Skeletal muscle satellite cell (primary cell): ENCODE results near the gene UNC13D.

Source experiments
- H3K27me3 ChIP-seq: 2 replicates; pipeline ENCODE4 v1.7.0; 2013; ENCODE audit warnings: low read length; ENCODE audit not compliant: control insufficient read depth, insufficient read depth
- H3K36me3 ChIP-seq: 2 replicates; pipeline ENCODE4 v1.7.0; 2013; ENCODE audit warnings: mild to moderate bottlenecking, control low read depth, low read length; ENCODE audit not compliant: insufficient read depth
- H3K4me1 ChIP-seq: 2 replicates; pipeline ENCODE4 v1.7.0; 2013; ENCODE audit warnings: low read length; ENCODE audit not compliant: control insufficient read depth, insufficient read depth
- H3K4me2 ChIP-seq: 2 replicates; pipeline ENCODE4 v1.7.0; 2013; ENCODE audit warnings: mild to moderate bottlenecking, low read length
- H3K4me3 ChIP-seq: 2 replicates; pipeline ENCODE4 v1.7.0; 2013; ENCODE audit warnings: low read length
- H3K9ac ChIP-seq: 2 replicates; pipeline ENCODE4 v1.7.0; 2013; ENCODE audit warnings: mild to moderate bottlenecking, low read depth, low read length, moderate library complexity
- H3K9me3 ChIP-seq: replicated peaks from 2 replicates; pipeline ENCODE4 v1.7.0; 2013; ENCODE audit warnings: mild to moderate bottlenecking, control low read depth, low read length

UNC13D gene

DNA sequence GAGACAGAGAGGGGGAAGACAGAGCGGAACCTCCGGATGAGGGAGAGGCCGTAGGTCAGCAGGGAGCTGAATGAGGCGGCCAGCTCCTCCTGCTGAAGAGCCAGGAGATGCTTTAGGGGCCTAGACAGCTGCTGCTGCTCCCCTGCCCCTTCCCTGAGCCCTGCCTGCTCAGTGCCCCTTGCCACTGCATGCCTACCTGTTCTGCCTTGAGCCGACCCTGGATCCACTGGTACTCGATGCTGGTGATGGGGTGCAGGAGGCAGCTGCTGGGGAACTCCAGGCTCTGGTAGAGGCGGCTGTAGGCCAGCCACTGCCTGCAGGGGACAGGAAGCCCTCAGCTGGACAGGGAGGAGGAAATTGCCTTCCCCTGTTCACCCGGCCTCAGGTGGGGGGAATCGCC is 7.6 kb downstream of the UNC13D start:
- Histone ChIP-seq H3K36me3 (no peaks in the 10 kb centered on the region), H3K9ac (no peak overlapping the region), H3K4me3 (no peak overlapping the region), H3K9me3 (no peaks in the 10 kb centered on the region), H3K27me3 (peaks cover 3% of the 10 kb centered on the region), H3K4me1 (peaks cover 14% of the 10 kb centered on the region), H3K4me2 (no peak overlapping the region)

- H3K27me3 ChIP-seq: peaks cover 3% of the 10 kb centered on the region
Measured at GRCh38 chr17:75835654-75835987, 8.6 kb downstream of the UNC13D start.

DNA sequence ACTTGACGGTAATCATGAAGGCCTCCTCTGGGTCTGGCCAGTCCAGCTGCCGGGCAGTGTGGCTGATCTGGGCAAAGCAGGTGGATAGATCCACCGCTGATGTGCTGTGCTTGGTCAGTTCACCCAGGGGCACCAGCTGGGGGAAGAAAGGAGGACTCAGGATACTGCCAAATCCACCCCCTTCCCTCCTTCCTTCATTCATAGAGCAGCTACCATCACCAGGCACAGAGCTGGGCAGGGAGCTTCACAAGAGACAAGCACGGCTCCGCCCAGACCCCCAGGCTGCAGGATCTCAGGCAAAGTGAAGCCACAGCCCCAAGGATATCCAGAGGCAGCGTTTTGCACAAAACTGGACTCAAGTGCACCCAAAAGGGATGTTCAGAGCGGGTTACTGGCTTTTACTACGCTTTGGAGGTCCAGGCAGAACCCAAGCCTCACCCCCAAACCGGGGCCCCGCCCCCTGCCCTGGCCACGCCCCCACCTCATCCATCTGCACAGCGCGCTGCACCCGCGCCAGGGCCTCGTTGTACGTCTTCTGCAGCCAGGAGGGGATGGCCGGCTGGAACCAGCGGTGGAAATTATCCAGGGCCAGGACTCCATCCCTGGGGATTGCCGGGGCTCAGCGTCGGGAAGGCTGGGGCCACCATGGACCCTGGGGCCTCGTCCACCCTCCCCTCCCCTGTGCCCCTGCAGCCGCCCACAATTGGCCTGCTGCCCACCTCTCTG is 9.1 kb downstream of the UNC13D start:
- Histone ChIP-seq H3K4me1 (peaks cover 14% of the 10 kb centered on the region), H3K9ac (no peak overlapping the region), H3K4me3 (no peak overlapping the region), H3K4me2 (peak overlapping the region; percentile 15), H3K36me3 (no peaks in the 10 kb centered on the region), H3K9me3 (no peaks in the 10 kb centered on the region), H3K27me3 (peaks cover 3% of the 10 kb centered on the region)

More at GRCh38 chr17:75835654-75835987, 8.6 kb downstream of the UNC13D start:
- H3K4me1 ChIP-seq: peaks cover 14% of the 10 kb centered on the region
- no peak overlapping the region for H3K4me3 ChIP-seq
- H3K36me3 ChIP-seq: no peaks in the 10 kb centered on the region
- no peaks in the 10 kb centered on the region for H3K9me3 ChIP-seq
- no peak overlapping the region for H3K9ac ChIP-seq
- peak overlapping the region; percentile 15 for H3K4me2 ChIP-seq

GRCh38 chr17:75834279-75834920 is 9.8 kb downstream of the UNC13D start:
- peaks cover 14% of the 10 kb centered on the region for H3K4me1 ChIP-seq
- no peak overlapping the region for H3K9ac ChIP-seq
- peaks cover 3% of the 10 kb centered on the region for H3K27me3 ChIP-seq
- H3K4me3 ChIP-seq: no peak overlapping the region
- no peaks in the 10 kb centered on the region for H3K9me3 ChIP-seq
- H3K4me2 ChIP-seq: no peak overlapping the region
- no peaks in the 10 kb centered on the region for H3K36me3 ChIP-seq

- no peak overlapping the region for H3K9ac ChIP-seq
- H3K27me3 ChIP-seq: peaks cover 3% of the 10 kb centered on the region
- peaks cover 17% of the 10 kb centered on the region for H3K4me1 ChIP-seq
- H3K4me3 ChIP-seq: no peak overlapping the region
- no peaks in the 10 kb centered on the region for H3K9me3 ChIP-seq
- H3K36me3 ChIP-seq: no peaks in the 10 kb centered on the region
- H3K4me2 ChIP-seq: no peak overlapping the region
Measured at GRCh38 chr17:75832652-75833400, 11.4 kb downstream of the UNC13D start.

DNA sequence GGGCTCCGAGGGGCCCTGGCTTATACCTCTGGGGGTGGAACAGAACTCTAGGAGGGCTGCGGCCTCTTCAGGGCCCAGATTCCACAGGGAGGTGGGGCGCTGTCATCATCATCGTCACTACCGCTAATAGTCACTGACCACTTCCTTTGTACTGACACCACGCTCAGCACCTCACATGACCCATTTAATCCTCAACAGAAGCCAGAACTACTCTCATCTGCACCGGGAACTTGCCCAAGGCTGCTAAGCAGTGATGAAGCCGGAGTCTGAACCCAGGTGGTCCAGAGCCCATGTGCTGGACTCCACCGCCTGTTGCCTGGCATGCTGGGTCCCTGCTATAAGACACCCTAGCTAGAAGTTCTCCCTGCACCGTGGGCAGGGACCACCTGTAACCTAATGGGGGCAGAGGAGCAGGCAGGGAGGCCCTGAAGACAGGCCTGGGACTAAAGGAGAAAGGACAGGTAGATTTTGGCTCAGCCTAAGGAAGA is 12.0 kb downstream of the UNC13D start:
- Histone ChIP-seq H3K4me3 (no peak overlapping the region), H3K9ac (no peak overlapping the region), H3K36me3 (no peaks in the 10 kb centered on the region), H3K4me1 (peaks cover 22% of the 10 kb centered on the region), H3K27me3 (peaks cover 3% of the 10 kb centered on the region), H3K4me2 (no peak overlapping the region), H3K9me3 (no peaks in the 10 kb centered on the region)

- peaks cover 23% of the 10 kb centered on the region for H3K4me1 ChIP-seq
- no peaks in the 10 kb centered on the region for H3K9me3 ChIP-seq
- H3K36me3 ChIP-seq: no peaks in the 10 kb centered on the region
- no peak overlapping the region for H3K4me3 ChIP-seq
- no peak overlapping the region for H3K9ac ChIP-seq
- H3K27me3 ChIP-seq: peaks cover 3% of the 10 kb centered on the region
- no peak overlapping the region for H3K4me2 ChIP-seq
Measured at GRCh38 chr17:75831032-75831571, 13.1 kb downstream of the UNC13D start.

DNA sequence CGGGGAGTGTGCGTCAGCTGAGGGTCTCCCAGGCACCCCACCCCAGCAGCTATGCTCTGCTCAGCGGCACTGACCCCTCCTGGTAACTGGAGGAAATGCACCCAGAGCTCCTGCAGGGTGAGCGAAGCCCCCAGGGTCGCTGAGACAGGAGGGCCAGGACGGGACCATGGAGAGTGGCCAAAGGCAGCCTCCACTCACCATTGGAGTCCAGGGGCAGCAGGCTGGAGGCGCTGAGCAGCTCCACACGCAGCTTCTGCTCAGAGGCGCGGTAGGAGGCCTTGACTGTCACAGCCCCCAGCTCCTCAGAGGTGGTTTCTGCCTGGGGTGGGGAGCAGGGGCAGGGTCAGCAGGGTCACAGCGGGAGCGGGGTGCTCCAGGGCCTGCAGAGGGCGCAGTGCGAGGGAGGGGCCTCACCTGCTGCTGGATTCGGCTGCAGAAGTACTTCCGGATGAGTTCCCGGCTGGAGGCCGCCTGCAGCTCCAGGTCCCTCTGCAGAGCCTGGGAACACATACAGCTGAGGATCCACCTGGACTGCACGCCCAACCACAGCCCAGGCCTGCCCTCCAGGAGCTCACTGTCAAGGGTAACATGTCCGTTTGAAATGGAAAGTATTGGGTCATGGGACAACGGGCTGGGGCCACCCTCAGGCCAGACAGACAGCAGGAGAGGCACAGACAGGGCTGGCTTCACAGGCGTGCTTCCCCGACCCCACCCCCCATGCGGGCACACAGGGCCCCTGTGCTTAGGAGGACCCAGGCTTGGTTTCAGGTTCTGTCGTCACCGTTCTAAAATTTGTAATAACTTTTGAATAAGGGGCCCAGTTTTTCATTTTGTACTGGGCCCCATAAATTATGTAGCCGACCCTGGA is 13.8 kb downstream of the UNC13D start:
- Histone ChIP-seq H3K4me3 (no peak overlapping the region), H3K36me3 (peaks cover 3% of the 10 kb centered on the region), H3K27me3 (no peaks in the 10 kb centered on the region), H3K4me1 (peaks cover 23% of the 10 kb centered on the region), H3K4me2 (no peak overlapping the region), H3K9me3 (no peaks in the 10 kb centered on the region), H3K9ac (no peak overlapping the region)

- H3K4me3 ChIP-seq: no peak overlapping the region
- H3K4me1 ChIP-seq: peaks cover 19% of the 10 kb centered on the region
- H3K36me3 ChIP-seq: peaks cover 3% of the 10 kb centered on the region
- H3K4me2 ChIP-seq: no peak overlapping the region
- no peaks in the 10 kb centered on the region for H3K27me3 ChIP-seq
- H3K9me3 ChIP-seq: no peaks in the 10 kb centered on the region
- no peak overlapping the region for H3K9ac ChIP-seq
Measured at GRCh38 chr17:75829747-75830146, 14.5 kb downstream of the UNC13D start.

DNA sequence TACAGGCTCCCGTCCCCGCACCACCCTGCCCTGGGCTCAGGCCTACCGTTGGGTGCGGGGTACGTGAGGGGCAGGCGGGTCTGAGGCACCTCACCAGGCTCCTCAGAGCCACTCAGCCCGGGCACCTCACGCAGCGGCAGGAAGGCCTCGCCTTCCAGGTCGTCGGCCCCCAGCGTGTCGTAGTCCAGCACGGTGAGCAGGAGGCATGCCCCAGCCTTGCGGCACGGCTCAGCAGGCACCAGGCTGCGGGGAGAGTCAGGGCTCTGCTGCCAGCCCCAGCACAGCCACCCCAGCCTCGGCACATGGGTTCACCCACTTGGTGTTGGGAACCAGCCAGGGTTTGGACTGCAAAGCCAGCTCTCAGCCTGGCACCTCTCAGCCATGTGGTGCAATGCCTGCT is 15.5 kb downstream of the UNC13D start:
- H3K9me3 ChIP-seq: no peaks in the 10 kb centered on the region
- H3K4me2 ChIP-seq: no peak overlapping the region

DNA sequence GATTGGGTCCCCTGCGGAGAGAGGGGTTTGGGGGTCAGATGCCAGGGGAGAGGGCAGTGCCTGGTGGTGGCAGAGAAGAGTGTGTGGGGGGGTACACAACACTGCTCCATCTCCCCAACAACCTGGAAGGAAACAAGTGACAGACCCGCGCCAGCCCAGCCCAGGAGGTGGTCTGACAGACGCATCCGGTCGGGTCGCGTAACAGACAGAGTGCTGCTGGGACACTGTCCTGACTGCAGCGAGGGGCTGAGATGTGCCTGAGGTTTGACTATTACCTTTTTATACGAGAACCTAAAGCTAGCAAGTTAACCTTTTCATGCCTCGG is 16.2 kb downstream of the UNC13D start:
- Histone ChIP-seq H3K4me3 (no peak overlapping the region), H3K36me3 (peaks cover 13% of the 10 kb centered on the region), H3K9ac (peak overlapping the region; percentile 9)

More for the DNA sequence above, 15.5 kb downstream of the UNC13D start:
- Histone ChIP-seq H3K27me3 (no peaks in the 10 kb centered on the region), H3K4me3 (no peak overlapping the region), H3K9ac (no peak overlapping the region), H3K36me3 (peaks cover 7% of the 10 kb centered on the region), H3K4me1 (peaks cover 14% of the 10 kb centered on the region)

More for the DNA sequence above, 16.2 kb downstream of the UNC13D start:
- Histone ChIP-seq H3K4me1 (peaks cover 14% of the 10 kb centered on the region), H3K4me2 (peak overlapping the region; percentile 76), H3K9me3 (no peaks in the 10 kb centered on the region), H3K27me3 (no peaks in the 10 kb centered on the region)
